DMS153 (cell line): ENCODE measurements around the gene ENOX2.
A peak's percentile ranks its signal among the peaks of the same experiment; 100 is the strongest.

ENCODE experiments used
- DNase-seq: peaks from one replicate; lab custom pipeline; 2025; lab: John Stamatoyannopoulos, UW

Gene ENOX2

DNA sequence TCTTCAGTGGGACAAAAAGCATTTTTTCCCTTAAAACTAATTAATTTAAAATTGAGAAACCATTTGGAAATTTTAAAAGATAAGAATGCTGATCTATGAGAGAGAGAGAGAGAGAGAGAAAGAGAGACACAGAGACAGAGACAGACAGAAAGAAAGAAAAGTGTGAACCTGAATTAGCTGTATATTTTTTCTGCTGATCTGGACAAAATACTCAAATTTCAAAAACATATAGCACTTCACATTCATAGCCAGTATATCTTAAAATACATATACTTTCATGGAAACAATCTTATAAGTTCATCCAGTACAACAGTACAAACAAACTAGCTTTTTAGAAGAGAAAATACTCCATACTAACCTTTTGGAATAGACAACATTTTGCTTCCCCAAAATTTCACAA, 18.4 kb downstream of the ENOX2 start:
- no peak for DNase-seq

DNA sequence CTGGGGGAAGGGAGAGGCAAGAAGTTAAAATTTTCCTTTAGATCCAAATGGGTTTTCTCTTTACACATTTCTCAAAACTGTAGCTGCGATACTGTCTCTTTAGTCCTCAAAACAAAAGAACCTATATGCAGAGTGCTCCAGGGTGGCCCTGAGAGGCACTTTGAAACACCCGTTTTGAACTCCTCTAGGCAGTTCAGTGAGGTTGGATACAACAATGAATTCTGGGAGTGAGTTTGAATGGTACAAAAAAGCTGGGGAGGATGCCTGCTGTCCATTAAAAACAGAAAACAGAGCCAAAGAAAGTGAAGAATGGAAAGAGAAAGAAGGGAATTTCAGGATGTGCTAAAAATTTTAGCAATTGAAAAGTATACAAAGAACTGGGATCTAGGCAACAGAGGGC, 23.1 kb downstream of the ENOX2 start:
- DNase-seq, result no peak

DNA sequence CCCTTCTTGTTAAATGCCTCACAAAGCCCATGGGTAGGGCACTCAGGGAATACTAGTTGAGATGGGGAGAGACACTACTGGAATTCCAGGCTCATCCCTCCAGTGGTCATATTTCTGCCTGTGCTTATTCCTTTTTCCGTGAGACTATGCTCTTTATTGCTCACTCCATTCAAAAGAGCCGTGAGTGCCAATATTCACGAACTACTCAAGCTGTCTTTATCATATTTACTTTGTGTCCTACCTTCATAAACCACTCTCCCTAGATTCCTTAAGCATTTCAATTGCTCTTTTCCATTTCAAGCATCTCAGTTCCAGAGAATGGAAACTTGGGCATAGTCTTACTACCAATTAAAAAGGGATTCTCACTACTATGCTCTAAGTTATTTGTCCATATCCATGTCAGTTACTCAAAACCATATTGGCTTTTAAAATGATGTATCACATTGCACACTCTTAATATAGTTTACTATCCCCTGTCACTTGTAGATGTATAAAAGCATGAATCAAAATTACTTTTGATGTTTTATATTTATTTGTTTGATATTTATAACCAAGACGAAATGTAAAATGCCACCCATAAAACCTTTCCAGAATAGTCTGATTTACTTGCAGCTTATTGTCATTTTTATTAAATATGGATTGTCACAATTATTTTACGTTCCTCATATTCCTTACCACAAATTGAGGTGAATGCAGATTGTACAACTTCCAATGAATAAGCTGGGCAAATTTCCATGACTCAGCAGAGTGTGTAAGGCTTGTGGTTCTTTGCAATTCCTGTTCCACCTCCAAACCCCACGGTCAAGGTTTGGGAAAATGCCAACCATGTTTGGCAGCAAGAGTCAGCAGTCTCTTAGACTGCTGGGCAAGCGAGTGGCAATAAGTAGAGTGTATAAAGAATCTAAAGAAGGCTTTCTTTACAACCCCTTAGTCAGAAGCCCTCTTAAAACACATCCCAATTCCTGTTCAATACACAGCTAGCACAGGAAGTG, 24.4 kb downstream of the ENOX2 start:
- peak; percentile 1 for DNase-seq

DNA sequence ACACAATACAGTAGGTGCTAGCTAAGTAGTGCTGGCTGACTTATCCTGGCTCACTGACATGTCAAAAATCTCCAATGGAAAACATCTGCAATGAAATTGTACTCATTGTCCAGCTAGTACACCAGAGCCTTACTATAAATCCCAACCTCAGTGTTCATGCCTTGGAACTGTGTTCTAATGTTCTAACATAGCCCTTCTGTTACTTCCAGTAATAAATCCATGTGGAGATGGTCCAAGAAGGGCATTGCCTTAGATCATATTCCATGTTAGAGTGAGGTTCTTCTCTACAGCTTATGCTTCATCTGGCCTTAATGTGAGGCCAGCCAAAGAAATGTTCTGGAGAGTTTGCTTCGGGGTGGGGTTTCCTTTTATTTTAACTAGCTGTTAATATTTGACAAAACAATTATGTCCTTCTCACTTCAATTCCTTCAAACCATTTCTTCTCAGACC, 25.1 kb downstream of the ENOX2 start:
- DNase-seq, result no peak

DNA sequence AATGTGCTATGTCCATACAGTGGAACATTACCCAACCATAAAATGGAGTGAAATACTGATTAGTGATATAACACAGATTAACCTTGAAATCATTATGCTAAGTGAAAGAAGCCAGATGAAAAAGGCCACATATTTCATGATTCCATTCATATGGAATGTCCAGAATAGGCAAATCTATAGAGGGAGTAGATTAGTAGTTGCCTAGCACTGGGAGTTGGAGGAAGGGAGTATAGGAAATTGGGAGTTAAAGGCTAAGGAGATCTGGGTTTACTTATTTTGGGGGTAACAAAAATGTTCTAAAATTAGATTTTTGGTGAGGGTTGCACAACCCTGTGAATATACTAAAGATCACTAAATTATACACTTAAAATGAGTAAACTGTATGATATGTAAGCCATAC, 26.8 kb downstream of the ENOX2 start:
- DNase-seq, result no peak

GRCh38 chrX:130874751-130875150, 28.3 kb downstream of the ENOX2 start:
- no peak for DNase-seq

- no peak for DNase-seq
Measured at GRCh38 chrX:130869239-130869638, 33.8 kb downstream of the ENOX2 start.

- DNase-seq, result no peak
Measured at GRCh38 chrX:130861462-130861861, 41.5 kb downstream of the ENOX2 start.

- DNase-seq, result no peak
Measured at GRCh38 chrX:130857207-130857606, 45.8 kb downstream of the ENOX2 start.

DNA sequence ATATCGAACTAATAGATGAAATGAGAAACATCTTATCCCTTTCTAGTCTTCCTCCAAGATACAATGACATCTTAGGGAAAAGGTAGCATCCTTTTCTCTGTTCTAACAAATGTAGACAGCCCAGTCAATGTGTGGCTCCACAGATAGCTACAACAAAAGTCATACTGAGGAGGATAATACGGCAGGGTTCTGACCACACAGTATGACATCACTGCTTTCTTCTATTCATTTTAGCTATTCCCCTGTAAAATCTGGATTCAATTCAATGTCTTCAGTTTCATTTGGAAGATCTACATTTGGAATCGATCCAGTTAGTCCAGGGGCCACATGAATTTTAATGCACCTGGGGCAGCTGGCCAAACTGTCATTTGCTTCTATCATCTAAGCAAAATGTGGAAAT, 51.4 kb downstream of the ENOX2 start:
- no peak for DNase-seq

- DNase-seq, result no peak
Measured at GRCh38 chrX:130848763-130849162, 54.2 kb downstream of the ENOX2 start.

DNA sequence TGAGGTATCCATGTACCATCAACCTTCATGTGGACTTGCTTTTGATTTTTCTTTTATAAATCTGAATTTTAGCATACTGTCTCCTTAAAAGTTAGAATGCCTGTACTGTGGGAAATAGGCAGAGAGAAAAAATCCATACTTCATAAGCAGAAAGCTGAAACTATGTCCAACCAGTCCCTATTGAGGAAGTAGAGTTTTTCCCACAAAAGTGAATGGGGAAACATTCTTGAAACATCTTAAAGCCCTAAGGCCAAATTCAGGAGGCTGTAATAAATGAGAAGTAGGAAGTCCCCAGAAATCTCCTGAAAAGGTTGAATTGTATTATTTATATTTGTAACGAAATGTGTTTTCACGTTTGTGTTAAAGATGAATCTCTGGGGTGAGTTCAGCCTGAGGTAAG, 56.3 kb downstream of the ENOX2 start:
- DNase-seq, result no peak

- DNase-seq, result no peak
Measured at GRCh38 chrX:130841776-130842175, 61.2 kb downstream of the ENOX2 start.

- no peak for DNase-seq
Measured at GRCh38 chrX:130840345-130840744, 62.7 kb downstream of the ENOX2 start.

DNA sequence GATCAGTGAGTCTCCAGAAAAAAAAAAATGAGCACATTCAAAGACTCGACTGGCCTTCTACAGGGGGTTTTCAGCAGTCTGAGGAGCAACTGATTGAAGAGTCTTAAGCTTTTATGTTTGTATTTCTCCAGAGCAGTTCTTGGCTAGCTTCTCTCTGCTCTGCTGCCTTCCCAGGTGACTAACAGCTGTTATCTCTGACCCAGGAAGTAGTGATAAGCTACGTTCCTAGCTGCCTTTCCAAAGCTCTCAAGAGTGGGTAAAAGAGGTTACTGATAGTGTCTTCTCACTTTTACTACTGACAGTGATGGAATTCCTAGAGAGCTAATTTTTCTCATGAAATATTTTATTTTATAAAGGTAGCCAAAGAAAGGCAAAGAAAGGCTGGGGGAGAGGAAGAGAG, 66.6 kb downstream of the ENOX2 start:
- DNase-seq, result no peak

- DNase-seq, result no peak
Measured at GRCh38 chrX:130834830-130835229, 68.2 kb downstream of the ENOX2 start.

- no peak for DNase-seq
Measured at GRCh38 chrX:130834149-130834548, 68.9 kb downstream of the ENOX2 start.

- no peak for DNase-seq
Measured at GRCh38 chrX:130831347-130831722, 71.7 kb downstream of the ENOX2 start.

GRCh38 chrX:130830599-130831346, 72.2 kb downstream of the ENOX2 start:
- no peak for DNase-seq

- no peak for DNase-seq
Measured at GRCh38 chrX:130829526-130830515, 73.2 kb downstream of the ENOX2 start.

- DNase-seq, result no peak
Measured at GRCh38 chrX:130828641-130829040, 74.4 kb downstream of the ENOX2 start.

DNA sequence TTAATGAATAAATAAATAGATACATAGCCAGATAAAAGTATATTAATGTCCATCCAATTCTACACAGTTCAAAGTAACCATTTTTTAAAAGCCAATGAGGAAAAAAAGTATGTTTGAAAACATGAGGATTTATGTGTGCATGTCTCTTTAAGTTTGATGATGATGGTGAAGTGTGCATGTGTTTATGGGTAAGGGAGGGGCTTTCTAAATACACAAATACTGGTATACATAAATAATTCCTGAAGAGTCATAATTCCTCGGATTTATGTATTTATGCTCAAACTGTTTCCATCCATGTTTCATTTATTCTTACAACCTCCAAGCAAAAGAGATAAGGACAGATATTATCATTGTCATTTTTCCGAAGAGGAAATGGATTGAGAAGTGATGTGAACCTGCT, 75.4 kb downstream of the ENOX2 start:
- DNase-seq, result no peak
